ENCODE measurements around the gene FTH1. TPM values are rescaled to one million over a fixed set of nuclear protein-coding genes. Genes with fewer than 3 reads are reported as not detected.

FTH1 gene
- total and polyA plus RNA-seq, 2 of the 13 experiments (the other 11 are each of a cell fraction or from before 2014, with no cell fraction given) = 607 to 760 TPM

GRCh38 chr11:61980783-61981541, 13.5 kb upstream of the FTH1 start (continued):
- TF ChIP-seq DZIP1 (CRISPR knock-in tag; IDR thresholded peaks at IDR 0.05) (no peak), RXRA (CRISPR knock-in tag; IDR thresholded peaks at IDR 0.05) (peak; percentile 61; the same call in 1 of the 2 replicates), IKZF4 (CRISPR knock-in tag; IDR thresholded peaks at IDR 0.05; ENCODE audit: borderline replicate concordance, low read depth, not compliant biosample characterization) (no peak), KDM5B (CRISPR knock-in tag; IDR thresholded peaks at IDR 0.05; ENCODE audit: borderline replicate concordance) (no peak), CBX1 (IDR thresholded peaks at IDR 0.05; ENCODE audit: low read depth) (no peak), PRDM4 (CRISPR knock-in tag; IDR thresholded peaks at IDR 0.05; ENCODE audit: borderline replicate concordance) (no peak), ZNF558 (CRISPR knock-in tag; IDR thresholded peaks at IDR 0.05; ENCODE audit: borderline replicate concordance) (no peak), MIXL1 (CRISPR knock-in tag; IDR thresholded peaks at IDR 0.05) (0 out of 2 replicates have a peak, but pooled peaks have one; percentile 13), MTA1 (CRISPR knock-in tag; IDR thresholded peaks at IDR 0.05; ENCODE audit: borderline replicate concordance) (peak; percentile 58; the same call in 1 of the 2 replicates), ASH2L (IDR thresholded peaks at IDR 0.05; ENCODE audit: insufficient read length, low read depth, low read length) (peak; percentile 80), ETV6 (CRISPR knock-in tag; conservative IDR thresholded peaks at IDR 0.05) (no peak), ZBTB21 (CRISPR knock-in tag; IDR thresholded peaks at IDR 0.05) (no peak), ATF7-NPFF (CRISPR knock-in tag; IDR thresholded peaks at IDR 0.05; ENCODE audit: low read depth) (no peak), ZSCAN9 (CRISPR knock-in tag; IDR thresholded peaks at IDR 0.05; ENCODE audit: borderline replicate concordance) (no peak), YEATS2 (CRISPR knock-in tag; IDR thresholded peaks at IDR 0.05; ENCODE audit: borderline replicate concordance) (no peak), SUZ12 (IDR thresholded peaks at IDR 0.05; ENCODE audit: low read depth, low read length) (no peak), ZNF256 (CRISPR knock-in tag; conservative IDR thresholded peaks at IDR 0.05) (no peak), ERF (CRISPR knock-in tag; IDR thresholded peaks at IDR 0.05) (no peak; the same call in 1 of the 2 replicates), ZNF639 (CRISPR knock-in tag; conservative IDR thresholded peaks at IDR 0.05) (0 out of 2 replicates have a peak, but pooled peaks have one; percentile 35), E2F1 (CRISPR knock-in tag; IDR thresholded peaks at IDR 0.05) (no peak), MAX (IDR thresholded peaks at IDR 0.05) (no peak; the same call in 1 of the 2 replicates), ZNF790 (CRISPR knock-in tag; IDR thresholded peaks at IDR 0.05; ENCODE audit: borderline replicate concordance) (no peak), PHF5A (CRISPR knock-in tag; IDR thresholded peaks at IDR 0.05; ENCODE audit: low read depth, unreplicated experiment) (no peak)

Data from HepG2 (cell line).